ENCODE results near the gene SOWAHC.

The SOWAHC gene

DNA sequence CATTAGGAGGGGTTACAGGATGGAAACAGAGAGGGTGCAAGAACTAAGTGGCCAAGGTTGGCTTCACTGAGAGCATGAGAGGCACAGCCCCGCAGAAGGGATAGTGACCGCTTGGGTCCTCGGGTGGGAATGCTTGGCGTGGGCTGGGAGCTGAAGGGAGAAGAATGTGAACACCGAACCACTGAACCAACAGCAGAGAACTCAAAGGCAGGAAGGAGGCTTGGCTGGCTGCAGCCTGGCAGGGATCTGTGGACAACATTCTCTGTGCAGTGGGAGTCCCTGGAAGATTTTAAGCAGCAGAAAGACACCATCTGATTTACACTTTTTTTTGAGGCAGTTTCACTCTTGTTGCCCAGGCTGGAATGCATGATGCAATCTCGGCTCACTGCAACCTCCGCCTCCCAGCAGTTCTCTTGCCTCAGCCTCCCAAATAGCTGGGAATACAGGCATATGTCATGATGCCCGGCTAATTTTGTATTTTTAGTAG lies 33.9 kb downstream of the SOWAHC start:
- FAIRE-seq, result no peak
- TF ChIP-seq, protein P1, sequence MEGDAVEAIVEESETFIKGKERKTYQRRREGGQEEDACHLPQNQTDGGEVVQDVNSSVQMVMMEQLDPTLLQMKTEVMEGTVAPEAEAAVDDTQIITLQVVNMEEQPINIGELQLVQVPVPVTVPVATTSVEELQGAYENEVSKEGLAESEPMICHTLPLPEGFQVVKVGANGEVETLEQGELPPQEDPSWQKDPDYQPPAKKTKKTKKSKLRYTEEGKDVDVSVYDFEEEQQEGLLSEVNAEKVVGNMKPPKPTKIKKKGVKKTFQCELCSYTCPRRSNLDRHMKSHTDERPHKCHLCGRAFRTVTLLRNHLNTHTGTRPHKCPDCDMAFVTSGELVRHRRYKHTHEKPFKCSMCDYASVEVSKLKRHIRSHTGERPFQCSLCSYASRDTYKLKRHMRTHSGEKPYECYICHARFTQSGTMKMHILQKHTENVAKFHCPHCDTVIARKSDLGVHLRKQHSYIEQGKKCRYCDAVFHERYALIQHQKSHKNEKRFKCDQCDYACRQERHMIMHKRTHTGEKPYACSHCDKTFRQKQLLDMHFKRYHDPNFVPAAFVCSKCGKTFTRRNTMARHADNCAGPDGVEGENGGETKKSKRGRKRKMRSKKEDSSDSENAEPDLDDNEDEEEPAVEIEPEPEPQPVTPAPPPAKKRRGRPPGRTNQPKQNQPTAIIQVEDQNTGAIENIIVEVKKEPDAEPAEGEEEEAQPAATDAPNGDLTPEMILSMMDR (IDR thresholded peaks at IDR 0.05; ENCODE audit: insufficient read depth, missing control alignments), result no peak
- no peak for DNase-seq (ENCODE audit: insufficient read length, low spot score)

DNA sequence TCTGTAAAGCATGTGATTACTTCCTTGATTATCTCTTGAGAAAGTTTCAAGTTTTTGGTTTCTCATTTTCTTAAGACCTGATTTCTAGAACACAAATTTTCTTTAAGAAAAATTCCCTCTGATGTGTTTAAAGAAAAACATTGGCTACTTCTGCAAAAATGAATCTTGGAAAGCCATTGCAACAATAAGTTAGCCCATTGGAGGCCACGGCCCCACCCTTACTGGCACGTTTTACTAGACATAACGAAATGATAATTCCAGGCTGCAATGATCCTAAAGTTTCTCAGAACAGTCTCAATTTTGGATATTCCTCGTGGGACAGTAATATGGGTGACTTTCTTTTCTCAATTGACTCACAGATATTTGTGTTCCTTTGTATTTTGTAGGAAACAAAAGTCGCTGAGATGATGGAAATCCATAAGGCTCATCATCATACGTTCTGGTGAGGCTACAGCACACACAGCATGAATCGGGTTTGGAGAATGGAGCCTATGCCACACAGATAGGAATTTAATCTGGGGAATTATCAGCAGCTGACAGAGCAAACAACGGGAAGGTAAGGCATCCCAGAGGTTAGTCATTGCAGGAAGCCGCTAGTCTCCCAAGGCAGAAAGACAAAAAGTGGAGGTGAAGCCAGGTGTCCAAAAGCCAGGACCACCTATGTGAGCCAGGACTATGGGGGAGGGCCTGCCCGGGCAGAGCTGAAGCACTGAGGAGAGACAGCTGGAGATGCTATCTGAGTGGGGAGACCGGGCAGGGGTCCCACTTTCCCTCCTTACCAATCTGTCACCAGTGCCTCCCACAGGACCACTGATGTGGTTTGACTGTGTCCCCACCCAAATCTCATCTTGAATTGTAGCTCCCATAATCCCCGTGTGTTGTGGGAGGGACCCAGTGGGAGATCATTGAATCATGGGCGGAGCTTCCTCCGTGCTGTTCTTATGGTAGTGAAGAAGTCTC lies 35.9 kb downstream of the SOWAHC start:
- FAIRE-seq, result no peak
- TF ChIP-seq, protein P1 (IDR thresholded peaks at IDR 0.05; ENCODE audit: insufficient read depth, missing control alignments), result no peak

DNA sequence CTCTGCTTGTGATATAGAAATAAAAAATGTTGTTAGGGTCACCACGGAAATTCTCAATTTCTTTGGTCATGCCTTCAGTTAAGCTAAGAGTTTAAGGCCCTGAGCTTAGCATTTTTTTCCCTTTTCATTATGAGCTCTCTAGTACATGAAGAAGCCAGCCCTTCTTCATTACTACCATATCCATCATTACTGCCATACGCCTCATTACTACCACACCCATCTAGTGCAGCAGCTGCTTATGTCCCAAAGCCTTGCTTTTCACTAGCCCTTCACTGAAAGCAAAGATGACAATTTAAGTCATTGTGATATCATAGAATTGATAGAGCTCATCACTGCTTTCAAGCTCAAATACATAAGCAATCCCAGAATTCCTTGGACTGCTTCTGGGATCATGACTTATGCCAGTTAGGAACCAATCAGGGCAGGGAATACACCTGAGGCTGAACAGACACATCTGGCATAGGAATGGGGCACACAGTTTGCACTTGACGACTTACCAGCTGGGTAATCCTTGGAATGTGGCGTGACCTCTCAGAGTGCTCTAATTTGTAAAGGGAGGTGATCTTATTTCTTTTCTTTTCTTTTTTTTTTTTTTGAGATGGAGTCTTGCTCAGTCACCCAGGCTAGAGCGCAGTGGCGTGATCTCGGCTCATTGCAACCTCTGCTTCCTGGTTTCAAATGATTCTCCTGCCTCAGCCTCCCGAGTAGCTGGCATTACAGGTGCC lies 40.3 kb downstream of the SOWAHC start:
- FAIRE-seq (no peak), DNase-seq (ENCODE audit: insufficient read length, low spot score) (no peak)
- TF ChIP-seq, protein P1 (IDR thresholded peaks at IDR 0.05; ENCODE audit: insufficient read depth, missing control alignments), result no peak

More for the DNA sequence above, 35.9 kb downstream of the SOWAHC start:
- DNase-seq (ENCODE audit: insufficient read length, low spot score), result no peak

DNA sequence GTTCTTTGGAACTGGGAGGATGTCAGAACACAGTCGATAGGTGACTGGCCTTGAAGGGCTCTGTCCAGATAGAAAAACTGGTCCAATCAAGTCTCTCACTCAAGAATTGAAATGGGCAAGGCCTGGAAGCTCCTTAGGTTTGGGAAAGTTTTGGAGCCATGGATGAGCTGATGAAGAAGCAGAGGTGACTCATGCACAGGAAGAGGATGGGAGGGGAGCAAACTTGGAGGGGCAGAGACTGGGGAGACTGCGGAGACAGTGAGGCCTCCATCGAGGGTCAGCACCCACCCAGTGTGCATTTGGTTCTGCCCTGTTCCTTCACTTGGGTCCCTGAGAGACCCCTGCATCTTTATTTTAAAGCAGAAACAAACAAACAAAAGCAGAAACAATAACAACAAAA lies 41.1 kb downstream of the SOWAHC start:
- TF ChIP-seq, protein P1 (IDR thresholded peaks at IDR 0.05; ENCODE audit: insufficient read depth, missing control alignments), result no peak
- DNase-seq (ENCODE audit: insufficient read length, low spot score), result no peak
- FAIRE-seq, result no peak

DNA sequence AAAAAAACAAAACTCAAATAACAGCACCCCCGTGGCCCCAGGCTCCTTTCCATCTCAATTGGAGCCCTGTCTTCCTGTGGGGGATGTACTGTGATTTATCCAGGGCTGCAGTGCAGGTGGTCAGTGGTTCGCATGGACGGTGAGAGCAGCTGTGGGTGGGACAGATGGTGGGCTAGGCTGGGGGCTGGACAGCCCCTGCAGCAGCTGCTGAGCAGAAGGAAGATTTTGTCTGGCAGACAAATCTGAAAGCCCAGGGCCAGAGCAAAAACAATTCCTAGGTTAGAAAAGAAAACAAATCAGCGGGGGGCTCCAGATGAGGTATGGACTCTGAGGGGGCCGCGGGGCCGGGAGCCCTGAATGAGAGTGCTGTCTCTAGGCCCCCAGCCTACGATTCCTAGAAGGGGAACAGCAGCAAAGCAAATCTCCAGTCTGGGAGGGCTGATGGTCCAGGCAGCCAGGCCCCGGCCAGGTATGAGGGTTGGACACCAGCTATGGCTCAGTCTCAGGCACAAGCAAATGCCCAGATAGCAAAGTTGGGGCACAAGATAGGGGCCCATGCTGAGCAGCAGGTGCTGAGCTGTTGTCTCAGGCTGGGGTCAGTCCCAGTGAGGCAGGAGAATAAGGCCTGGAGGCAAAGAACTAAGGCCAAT lies 45.4 kb downstream of the SOWAHC start:
- FAIRE-seq (no peak), DNase-seq (ENCODE audit: insufficient read length, low spot score) (no peak)
- TF ChIP-seq, protein P1 (IDR thresholded peaks at IDR 0.05; ENCODE audit: insufficient read depth, missing control alignments), result no peak

DNA sequence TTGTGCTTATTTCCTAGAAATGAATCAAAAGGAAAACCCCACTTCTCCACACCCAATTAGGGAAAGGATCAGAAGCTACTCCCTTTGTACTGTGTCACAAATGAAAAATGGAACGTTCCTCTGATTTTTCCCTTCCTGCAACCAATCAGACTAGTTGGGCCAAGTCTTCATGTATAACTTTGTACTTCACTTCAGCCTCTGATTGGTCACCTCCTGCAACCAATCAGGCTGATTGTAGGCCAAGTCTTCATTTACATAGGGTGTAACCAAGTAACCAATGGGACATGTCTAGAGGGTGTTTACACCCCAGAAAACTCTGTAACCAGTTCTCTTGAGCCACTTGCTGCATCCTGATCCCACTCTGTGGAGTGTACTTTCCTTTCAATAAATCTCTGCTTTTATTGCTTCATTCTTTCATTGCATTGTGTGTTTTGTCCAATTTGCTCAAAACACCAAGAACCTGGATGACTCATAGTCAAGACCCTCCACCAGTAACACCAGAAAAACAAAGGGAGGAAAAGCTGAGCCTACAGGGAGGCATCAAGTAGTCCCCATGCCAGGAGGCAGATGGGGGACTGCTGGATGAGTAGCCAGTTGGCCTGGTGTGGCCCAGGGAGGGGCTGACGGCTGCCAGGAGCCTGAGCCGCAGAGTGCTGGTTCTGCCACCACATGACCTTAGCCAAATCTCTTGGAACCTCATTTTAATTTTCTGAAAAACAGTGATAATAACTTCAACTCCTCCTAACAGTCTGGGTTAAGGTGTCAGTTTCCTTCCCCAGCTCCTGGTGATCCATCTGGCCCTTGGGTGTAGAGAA lies 46.1 kb downstream of the SOWAHC start:
- DNase-seq (ENCODE audit: insufficient read length, low spot score), result no peak
- no peak for FAIRE-seq
- TF ChIP-seq, protein P1 (IDR thresholded peaks at IDR 0.05; ENCODE audit: insufficient read depth, missing control alignments), result no peak

Data from D721Med (cell line).